Measurements from ENCODE around the gene CYP4F22.
"Not testable (repeated sequence)": the region's sequence is repeated elsewhere in the genome, so short reads cannot be mapped to it uniquely, and the experiment has no call there.

Gene CYP4F22

DNA sequence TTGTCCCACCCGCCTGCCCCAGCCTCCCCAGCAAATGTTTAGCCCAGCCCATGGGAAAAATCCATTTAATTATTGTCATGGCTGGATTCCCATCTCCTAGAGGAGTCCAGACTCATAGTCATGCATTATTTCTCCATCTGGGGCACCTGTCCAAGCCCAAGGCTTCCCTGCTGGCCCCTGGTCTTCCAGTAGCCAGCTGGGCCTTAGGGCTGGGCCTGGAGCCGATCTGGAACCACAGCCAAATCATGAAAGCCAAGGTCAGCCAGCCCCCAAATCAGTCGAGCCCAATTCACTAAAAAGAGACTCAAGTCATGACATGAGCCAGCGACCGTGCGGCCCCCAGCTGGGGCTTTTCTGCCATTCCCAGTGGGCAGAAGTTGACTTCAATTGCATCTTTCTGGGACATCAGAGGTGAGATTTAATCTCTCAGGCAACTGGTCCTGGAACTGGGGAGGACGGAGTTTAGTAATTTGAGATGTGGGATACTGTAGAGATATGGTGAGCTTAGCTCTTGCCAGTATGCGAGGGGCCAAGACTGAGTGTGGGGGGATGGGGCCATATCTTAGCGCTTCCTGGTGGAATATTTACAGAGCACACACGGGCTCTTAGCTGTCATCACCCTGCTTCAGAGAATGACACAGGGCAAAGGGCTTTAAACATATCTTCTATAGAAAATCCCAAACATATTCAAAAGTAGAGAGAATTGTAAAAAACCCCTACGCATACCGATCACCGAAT lies 19.7 kb upstream of the CYP4F22 start:
- DNase-seq (ENCODE audit: low read depth, low spot score) = no peak
- no peak overlapping the region for H3K27ac ChIP-seq

DNA sequence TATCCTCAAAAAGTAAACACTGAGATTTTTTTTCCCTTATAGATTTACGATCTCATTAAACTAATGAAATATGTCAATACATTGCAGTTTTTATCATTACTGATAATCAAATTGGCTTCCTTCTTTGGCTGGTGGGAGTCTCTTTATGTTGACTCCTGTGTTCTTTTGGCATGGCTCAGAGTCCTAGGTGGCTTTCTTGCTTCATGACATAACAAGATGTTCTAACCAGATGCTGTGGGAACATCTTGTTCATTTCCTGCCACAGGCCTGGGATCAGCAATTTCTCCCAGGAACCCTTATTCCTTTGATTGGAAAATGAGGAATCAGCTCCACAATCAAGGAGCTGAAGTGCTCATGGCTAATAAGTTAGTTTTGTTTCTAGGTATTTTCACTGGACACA lies 13.2 kb upstream of the CYP4F22 start:
- no peak for DNase-seq (ENCODE audit: low read depth, low spot score)

DNA sequence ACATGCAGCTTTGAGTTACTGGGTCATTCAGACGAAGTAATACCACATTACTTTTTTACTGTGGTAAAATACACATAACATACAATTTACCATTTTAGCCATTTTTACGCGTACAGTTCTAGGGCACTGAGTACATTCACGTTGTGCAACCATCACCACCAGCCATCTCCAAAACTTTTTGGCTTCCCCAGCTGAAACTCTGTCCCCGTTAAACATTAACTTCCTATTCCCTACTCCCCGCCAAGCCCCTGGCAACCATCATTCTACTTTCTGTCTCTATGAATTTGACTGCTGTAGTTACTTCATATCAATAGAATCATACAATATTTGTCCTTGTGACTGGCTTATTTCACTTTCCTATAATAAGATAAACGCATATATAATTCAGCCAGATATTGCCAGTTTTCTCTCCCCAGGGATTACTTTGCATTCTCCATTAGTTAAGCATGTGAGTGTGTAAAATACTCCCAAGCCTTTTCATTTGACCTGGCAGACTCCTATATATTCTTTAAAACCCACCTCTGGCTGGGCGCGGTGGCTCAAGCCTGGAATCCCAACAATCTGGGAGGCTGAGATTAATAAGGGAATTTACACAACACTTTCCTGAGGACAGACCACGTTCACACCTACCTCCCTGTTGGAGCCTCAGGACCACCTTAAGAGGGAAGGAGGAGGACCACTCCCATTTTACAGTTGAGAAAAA lies 10.0 kb upstream of the CYP4F22 start:
- H3K27ac ChIP-seq = no peak overlapping the region
- DNase-seq (ENCODE audit: low read depth, low spot score) = no peak

More for the DNA sequence above, 13.2 kb upstream of the CYP4F22 start:
- no peak overlapping the region for H3K27ac ChIP-seq

DNA sequence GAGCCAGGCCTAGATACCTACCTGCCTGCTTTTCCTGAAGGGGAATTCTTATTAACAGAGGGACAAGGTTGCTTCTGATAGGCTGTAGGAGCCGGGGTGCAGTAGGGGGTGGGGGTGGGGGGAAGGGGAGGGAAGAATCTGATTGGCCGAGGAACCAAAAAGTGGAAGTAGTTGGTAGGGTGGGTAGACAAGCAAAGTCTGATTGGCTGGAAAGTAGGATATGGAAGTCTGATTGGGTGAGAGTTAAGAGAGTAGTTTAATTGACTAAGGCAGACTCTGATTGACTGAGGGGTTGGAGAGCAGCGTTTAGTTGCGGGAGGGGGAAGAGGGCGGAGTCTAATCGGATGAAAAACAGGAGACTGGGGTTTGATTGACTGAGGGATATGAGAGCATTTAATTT lies 9.4 kb upstream of the CYP4F22 start:
- no peak overlapping the region for H3K27ac ChIP-seq
- no peak for DNase-seq (ENCODE audit: low read depth, low spot score)

DNA sequence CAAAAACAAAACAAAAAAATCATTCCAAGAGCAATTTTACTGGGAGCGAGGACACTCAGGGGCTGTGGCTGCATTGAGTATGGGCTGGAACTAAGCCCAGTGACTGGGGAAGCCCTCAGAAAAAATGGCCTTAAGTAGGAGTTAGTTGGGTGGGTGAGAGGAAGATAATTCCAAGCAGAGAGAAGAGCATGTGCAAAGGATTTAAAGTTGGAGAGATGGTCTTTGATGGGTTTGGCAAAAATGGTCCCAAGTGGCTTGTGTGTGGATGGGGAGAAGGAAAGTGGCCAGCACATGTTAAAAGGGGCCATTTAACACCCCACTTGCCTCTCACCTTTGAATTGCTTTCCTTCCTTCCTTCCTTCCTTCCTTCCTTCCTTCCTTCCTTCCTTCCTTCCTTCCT lies 6.7 kb upstream of the CYP4F22 start:
- no peak overlapping the region for H3K27ac ChIP-seq
- no peak for DNase-seq (ENCODE audit: low read depth, low spot score)

DNA sequence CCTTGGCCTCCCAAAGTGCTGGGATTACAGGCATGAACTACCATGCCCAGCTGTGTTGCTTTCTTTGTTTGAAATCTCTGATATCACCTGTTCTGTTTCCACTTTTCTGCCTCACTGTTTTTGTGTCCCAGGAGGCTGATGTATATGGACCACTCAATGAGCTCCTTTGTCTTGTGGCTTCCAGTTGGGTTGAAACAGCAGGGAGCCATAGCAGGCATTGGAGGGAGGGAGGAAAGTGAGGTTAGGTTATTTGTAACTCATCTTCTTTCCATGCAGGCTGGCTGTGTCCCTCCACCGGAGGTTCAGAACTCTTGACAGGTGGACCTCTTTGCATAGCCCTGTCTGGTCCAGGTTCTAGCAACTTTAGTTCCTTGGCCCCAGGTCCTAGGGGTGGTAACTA lies 6.1 kb upstream of the CYP4F22 start:
- DNase-seq (ENCODE audit: low read depth, low spot score) = no peak
- no peak overlapping the region for H3K27ac ChIP-seq

DNA sequence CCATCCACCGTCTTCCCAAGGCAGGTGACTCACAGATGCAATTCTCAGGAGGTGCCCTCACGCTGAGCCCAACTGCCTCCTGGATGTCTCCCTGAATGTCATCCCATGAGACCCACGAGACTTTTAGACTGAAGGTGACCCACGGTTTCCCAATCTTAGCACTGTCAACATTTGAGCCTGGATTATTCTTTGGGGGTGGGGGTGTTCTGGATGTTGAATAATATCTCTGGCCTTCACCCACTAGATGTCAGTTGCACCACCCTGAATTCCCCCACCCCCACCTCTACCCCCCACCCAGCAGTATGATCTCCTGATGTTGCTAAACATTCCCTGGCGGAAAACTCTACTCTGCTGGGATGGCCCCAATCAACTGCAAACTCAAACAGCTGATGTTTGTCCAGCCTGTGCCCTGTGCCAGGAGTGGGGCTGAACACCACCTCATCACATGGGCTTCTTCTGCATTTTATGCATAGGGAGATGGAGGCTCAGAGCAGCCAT lies 2.2 kb upstream of the CYP4F22 start:
- no peak overlapping the region for H3K27ac ChIP-seq
- DNase-seq (ENCODE audit: low read depth, low spot score) = no peak

DNA sequence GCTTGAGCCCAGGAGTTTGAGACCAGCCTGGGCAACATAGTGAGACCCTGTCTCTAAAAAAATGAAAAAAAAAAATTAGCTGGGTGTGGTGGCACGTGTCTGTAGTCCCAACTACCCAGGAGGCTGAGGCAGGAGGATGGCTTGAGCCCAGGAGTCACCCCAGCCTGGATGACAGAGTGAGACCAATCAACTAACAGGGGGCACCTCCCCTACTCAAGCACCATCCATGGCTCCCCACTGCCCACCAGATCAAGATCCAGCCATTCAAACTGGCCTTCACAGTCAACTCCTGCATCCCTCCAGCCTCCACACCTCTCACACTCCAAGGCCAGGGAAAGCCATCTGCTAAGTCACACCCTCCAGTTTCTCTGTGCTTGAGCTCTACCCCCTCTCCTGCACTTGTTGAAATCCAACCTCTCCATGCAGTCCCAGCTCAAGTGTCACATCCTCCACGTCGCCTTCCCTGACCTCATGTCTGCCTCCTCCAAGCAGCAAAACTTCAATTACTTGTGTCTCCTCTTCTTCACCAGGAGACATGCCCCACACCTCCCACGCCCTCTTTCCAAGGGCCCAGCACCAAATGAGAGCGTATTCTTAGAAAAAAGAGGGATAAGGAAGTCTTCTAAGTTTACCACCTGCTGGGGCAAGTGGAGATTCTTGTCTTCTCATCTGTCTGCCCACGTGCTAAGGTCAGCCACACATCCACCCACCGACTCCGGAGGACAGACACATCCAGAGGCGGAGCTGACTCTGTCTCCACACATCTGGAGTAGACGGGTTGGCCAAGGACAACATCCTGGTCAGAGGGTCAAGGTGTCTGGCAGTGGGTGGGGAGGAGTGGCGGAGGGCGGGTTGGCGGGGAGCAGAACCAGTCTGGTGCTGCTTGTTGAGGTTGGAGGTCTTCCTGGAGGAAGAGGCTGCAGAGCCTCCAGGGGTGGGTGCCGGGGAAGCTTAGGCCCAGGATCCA lies 974 bp upstream of the CYP4F22 start:
- DNase-seq (ENCODE audit: low read depth, low spot score) = no peak
- H3K27ac ChIP-seq = no peak overlapping the region

DNA sequence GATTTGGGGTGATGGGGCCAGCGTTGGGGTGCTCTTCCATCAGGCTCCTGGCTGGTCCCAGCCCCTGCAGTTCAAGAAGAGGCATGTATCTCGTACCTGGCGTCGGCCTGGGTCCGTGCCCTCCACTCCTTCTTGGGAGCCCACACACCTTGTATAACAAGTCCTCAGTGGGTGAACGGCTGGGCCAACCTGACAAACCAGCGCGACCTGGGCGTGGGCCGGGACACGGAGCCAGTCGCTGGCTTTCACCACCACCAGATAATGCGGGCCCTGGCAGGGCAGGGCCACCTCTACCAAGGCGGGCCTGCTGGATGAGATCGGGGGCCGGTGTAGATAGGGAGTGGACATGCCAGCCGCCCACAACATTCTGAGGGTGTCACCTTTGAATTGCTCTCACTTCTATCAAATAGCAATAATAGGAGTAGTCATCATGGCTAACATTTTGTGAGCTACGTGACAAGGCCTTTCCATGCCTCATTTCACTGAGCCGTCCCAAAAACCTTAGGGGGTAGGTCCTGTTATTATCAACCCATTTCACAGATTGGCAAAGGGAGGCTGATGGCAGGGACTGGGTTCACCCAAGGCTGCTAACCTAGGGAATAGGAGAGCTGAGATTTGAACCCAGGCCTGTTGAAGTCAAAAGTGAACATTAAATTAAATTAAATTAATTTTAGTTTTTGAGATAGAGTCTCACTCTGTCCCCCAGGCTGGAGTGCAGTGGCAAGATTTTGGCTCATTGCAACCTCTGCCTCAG lies 3.5 kb downstream of the CYP4F22 start:
- DNase-seq (ENCODE audit: low read depth, low spot score) = no peak
- H3K27ac ChIP-seq = no peak overlapping the region

DNA sequence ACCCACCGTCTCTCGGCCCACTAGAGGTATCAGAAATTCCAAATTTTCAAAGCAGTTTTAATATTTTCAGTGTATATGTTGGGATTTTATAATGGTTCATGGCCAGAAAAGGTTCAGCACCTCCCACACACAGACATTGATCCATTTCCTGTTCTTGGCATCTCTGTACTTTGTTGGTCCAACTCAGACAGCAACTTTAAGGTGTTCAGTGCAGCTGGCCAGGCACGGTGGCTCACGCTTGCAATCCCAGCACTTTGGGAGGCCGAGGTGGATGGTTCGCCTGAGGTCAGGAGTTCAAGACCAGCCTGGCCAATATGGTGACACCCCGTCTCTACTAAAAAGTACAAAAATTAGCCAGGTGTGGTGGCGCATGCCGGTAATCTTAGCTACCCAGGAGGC lies 6.9 kb downstream of the CYP4F22 start:
- not testable (repeated sequence) for H3K27ac ChIP-seq

DNA sequence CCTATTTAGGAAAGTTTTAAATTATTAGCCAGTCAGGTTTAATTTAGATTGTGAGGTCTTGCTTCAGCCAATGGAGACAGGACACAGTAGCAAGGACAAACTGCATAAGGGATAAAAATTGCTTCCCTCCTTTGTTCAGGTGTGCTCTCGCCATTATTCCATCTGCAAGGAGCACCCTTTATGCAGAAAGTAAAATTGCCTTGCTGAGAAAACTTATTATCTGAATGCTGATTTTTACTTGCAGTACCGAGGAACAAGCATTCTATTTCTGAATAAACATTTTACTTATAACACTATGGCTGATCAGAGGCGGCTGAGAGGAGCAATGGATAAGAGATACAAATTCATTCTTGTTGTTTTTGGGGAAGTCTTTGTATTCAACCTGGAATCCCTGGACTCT lies 8.0 kb downstream of the CYP4F22 start:
- DNase-seq (ENCODE audit: low read depth, low spot score) = no peak
- no peak overlapping the region for H3K27ac ChIP-seq

More for the DNA sequence above, 6.9 kb downstream of the CYP4F22 start:
- DNase-seq (ENCODE audit: low read depth, low spot score) = not testable (repeated sequence)

DNA sequence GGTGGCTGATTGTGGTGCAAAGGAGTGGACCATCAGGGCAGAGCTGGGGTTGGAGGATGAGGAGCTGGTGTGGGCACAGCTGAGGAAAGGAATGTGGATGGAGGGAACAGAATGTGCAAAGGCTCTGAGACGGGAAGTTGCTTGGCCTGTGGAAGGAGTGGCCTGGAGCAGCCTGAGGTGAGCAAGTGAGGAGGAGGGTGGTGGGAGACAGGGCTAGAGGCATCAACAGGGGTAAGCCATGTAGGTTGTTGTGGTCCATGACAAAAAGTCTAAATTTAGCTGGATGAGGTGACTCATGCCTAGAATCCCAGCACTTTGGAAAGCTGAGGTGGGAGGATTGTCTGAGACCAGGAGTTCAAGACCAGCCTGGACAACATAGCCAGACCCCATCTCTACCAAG lies 9.5 kb downstream of the CYP4F22 start:
- no peak overlapping the region for H3K27ac ChIP-seq
- no peak for DNase-seq (ENCODE audit: low read depth, low spot score)

DNA sequence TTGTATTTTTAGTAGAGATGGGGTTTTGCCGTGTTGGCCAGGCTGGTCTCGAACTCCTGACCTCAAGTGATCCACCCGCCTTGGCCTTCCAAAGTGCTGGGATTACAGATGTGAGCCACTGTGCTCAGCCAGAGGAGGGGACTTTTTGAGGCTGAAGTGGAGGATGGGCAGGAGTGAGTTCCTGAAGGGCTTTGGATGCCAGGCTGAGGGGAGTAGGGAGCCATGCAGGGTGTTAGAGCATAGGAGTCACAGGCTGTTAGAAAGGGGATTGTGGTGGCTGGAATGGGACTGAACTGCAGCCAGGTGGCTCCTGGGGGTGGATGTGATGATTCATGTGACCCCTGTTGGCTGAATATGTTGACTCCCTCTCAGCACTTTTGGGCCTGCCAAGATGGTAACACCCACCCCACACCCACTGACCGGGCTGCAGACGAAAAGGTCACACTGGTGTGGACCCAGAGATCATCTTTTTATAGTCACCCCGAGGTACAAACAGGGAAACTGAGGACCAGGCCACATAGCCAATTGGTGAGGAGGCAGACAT lies 11.2 kb downstream of the CYP4F22 start:
- H3K27ac ChIP-seq = no peak overlapping the region
- no peak for DNase-seq (ENCODE audit: low read depth, low spot score)

DNA sequence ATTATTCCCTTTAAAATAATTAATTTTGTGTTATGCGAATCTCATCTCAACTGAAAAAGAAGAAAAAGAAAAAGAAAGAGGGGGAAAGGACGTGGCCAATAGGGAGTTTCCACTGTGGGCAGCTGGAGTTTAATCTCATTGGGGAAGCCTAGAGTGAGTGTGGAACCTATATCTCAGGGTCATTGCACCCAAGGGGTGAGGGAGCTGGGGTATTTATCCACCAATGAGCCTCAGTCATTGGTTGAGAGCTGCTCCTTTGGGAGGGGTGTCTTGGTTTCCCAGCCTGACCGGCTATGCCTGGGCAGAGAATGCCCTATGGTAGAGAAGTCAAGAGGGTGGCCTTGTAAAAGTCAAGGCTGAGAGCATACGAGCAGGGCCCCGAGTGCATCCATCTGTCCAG lies 16.5 kb downstream of the CYP4F22 start:
- no peak for DNase-seq (ENCODE audit: low read depth, low spot score)
- H3K27ac ChIP-seq = no peak overlapping the region

DNA sequence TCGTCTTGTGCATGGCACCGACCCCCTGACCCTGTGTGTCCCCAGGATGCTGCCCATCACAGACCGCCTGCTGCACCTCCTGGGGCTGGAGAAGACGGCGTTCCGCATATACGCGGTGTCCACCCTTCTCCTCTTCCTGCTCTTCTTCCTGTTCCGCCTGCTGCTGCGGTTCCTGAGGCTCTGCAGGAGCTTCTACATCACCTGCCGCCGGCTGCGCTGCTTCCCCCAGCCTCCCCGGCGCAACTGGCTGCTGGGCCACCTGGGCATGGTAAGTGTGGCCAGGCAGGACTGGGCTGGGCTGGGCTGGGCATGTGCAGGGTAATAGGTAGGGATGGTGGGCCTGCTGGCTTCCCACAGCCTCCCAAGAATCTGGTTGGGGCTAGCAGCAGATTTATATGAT lies 17.0 kb downstream of the CYP4F22 start:
- no peak for DNase-seq (ENCODE audit: low read depth, low spot score)
- no peak overlapping the region for H3K27ac ChIP-seq

DNA sequence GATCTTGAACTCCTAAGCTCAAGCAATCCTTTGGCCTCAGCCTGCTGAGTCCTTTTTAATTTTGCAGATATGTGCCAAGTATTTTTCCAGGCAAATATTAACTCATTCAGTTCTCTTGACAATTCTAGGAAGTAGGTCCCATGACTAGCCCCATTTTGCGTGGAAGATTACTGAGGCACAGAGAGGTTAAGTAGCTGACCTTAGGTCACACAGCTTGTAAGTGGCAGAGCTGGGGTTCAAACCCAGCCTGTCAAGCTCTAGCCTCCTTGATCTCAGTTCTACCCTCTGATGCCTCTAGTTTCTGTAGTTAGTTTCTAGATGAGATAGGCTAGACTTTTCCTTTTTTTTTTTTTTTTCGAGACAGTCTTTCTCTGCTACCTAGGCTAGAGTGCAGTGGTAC lies 18.1 kb downstream of the CYP4F22 start:
- no peak overlapping the region for H3K27ac ChIP-seq
- DNase-seq (ENCODE audit: low read depth, low spot score) = no peak

DNA sequence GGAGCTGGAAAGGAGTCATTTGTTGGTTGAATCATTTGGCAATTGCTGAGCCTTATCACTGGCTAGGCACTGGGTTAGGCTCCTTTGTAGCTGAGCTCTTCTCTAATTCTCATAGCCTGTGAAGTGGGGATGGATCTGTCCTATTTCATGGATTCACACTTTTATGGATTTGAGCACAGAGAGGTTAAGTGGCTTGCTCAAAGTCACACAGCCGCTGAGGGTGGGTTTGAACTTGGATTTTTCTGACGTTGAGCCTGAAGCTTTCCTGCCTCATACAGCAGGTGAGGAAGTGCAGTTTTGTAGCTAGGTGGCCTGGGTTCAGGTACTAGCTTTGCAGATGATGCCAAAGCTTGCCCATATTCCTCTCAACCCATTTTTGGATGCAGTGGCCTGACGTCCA lies 19.4 kb downstream of the CYP4F22 start:
- no peak for DNase-seq (ENCODE audit: low read depth, low spot score)
- H3K27ac ChIP-seq = no peak overlapping the region

DNA sequence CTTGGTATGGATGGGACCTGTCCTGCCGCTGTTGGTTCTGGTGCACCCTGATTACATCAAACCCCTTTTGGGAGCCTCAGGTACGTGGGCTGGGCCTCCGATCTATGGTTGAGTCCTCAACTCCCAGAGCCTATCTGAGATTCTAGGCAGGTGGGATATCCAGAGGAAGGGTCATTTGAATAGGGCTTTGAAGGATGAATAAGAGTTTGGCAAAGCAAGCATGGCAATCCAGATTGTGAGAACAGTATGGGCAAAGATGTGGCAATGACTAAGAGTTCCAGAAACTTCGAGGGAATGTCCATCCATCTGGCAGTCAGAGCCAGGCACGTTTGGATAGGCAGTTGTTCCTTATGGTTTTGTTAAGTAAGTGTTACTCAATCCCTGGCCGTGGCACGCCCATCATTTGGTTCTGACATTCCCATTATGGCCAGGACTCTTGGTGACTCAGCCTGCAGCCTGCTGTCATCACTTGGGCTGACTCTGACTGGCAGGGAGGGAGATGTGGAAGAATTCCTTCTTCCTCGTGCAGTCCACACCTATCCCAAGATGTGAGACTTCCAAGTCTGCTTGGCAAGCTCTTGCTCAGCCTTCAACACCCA lies 21.5 kb downstream of the CYP4F22 start:
- DNase-seq (ENCODE audit: low read depth, low spot score) = peak; percentile 77
- no peak overlapping the region for H3K27ac ChIP-seq

DNA sequence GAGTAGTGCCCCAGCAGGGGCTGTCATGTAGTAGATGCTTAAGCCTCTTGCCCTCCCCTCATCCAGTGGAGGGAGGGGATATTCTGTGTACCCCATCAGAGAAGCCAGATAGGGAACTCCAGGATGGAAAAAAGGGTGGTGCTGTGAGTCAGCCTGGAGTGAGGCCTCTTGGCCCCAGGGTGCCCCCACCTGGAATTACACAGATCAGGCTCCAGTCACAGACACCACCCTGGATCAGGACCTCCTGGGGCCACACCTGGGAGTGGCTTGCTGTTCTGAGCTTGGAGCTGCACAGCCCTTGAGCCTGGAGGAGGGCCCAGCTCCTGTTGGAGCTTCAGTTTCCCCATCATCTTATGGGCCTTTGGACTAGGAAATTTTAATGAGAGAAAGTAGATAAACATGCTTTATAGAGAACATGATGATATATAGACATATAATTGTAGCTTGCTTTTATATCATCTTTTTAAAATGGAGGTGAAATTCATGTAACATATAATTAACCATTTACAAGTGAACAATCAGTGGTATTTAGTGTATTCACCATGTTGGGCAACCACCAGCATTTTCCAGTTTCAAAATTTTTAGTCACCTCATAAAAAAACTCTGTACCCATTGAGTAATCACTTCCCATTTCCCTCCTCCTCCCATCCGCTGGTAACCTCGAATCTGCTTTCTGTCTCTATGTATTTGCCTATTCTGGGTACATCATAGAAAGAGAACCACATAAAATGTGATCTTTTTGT lies 24.6 kb downstream of the CYP4F22 start:
- peak overlapping the region; percentile 52 for H3K27ac ChIP-seq
- DNase-seq (ENCODE audit: low read depth, low spot score) = no peak

All from epithelial cell of prostate (primary cell).